NCI-H82 treated with DMSO at 0.1 percent for 48 hours (cell line): ENCODE data around the gene NAT8L.

Experiments used
- DNase-seq: peaks from one replicate; lab custom pipeline; 2025; ENCODE audit not compliant: unreplicated experiment; lab: John Stamatoyannopoulos, UW

The NAT8L gene

GRCh38 chr4:2074588-2074987 lies 15.5 kb downstream of the NAT8L start:
- DNase-seq, result no peak

- DNase-seq, result no peak
Measured at GRCh38 chr4:2075171-2075986, 16.3 kb downstream of the NAT8L start.

GRCh38 chr4:2075987-2076907 lies 17.1 kb downstream of the NAT8L start:
- DNase-seq, result no peak

GRCh38 chr4:2076908-2077536 lies 17.9 kb downstream of the NAT8L start:
- no peak for DNase-seq

GRCh38 chr4:2077537-2078460 lies 18.7 kb downstream of the NAT8L start:
- DNase-seq, result no peak

GRCh38 chr4:2078584-2078983 lies 19.5 kb downstream of the NAT8L start:
- no peak for DNase-seq

GRCh38 chr4:2079006-2079405 lies 19.9 kb downstream of the NAT8L start:
- no peak for DNase-seq

- DNase-seq, result no peak
Measured at GRCh38 chr4:2079926-2080325, 20.8 kb downstream of the NAT8L start.

- DNase-seq, result no peak
Measured at GRCh38 chr4:2080429-2081300, 21.5 kb downstream of the NAT8L start.

GRCh38 chr4:2081540-2081939 lies 22.4 kb downstream of the NAT8L start:
- DNase-seq, result no peak

GRCh38 chr4:2082118-2082517 lies 23.0 kb downstream of the NAT8L start:
- no peak for DNase-seq

- no peak for DNase-seq
Measured at GRCh38 chr4:2082627-2083026, 23.5 kb downstream of the NAT8L start.

- DNase-seq, result no peak
Measured at GRCh38 chr4:2083116-2083825, 24.1 kb downstream of the NAT8L start.

GRCh38 chr4:2083826-2084160 lies 24.7 kb downstream of the NAT8L start:
- DNase-seq, result no peak

- no peak for DNase-seq
Measured at GRCh38 chr4:2084316-2084715, 25.2 kb downstream of the NAT8L start.

GRCh38 chr4:2085496-2085901 lies 26.4 kb downstream of the NAT8L start:
- DNase-seq, result no peak

GRCh38 chr4:2087170-2087569 lies 28.0 kb downstream of the NAT8L start:
- DNase-seq, result no peak

- DNase-seq, result no peak
Measured at GRCh38 chr4:2089222-2089621, 30.1 kb downstream of the NAT8L start.

- no peak for DNase-seq
Measured at GRCh38 chr4:2090642-2091041, 31.5 kb downstream of the NAT8L start.
